NCI-H2107 (cell line): ENCODE measurements around the gene PHLDA1.

ENCODE experiments used
- DNase-seq: peaks from one replicate; lab custom pipeline; 2025; lab: John Stamatoyannopoulos, UW

PHLDA1 gene

GRCh38 chr12:76031414-76032042, at the start of gene PHLDA1:
TSS of gene PHLDA1 (minus strand) at chr12:76031776.
- peak; percentile 91 for DNase-seq

- no peak for DNase-seq
Observed at GRCh38 chr12:76080729-76081415, 49.3 kb upstream of the PHLDA1 start.

- no peak for DNase-seq
Observed at GRCh38 chr12:76080017-76080728, 48.6 kb upstream of the PHLDA1 start.

GRCh38 chr12:76078748-76079147, 47.2 kb upstream of the PHLDA1 start:
- no peak for DNase-seq

- no peak for DNase-seq
Observed at GRCh38 chr12:76075448-76075847, 43.9 kb upstream of the PHLDA1 start.

- DNase-seq: no peak
Observed at GRCh38 chr12:76074701-76075336, 43.2 kb upstream of the PHLDA1 start.

GRCh38 chr12:76073561-76073960, 42.0 kb upstream of the PHLDA1 start:
- no peak for DNase-seq

- no peak for DNase-seq
Observed at GRCh38 chr12:76072568-76072967, 41.0 kb upstream of the PHLDA1 start.

- no peak for DNase-seq
Observed at GRCh38 chr12:76069339-76069738, 37.8 kb upstream of the PHLDA1 start.

- DNase-seq: no peak
Observed at GRCh38 chr12:76065917-76066316, 34.3 kb upstream of the PHLDA1 start.

GRCh38 chr12:76064904-76065303, 33.3 kb upstream of the PHLDA1 start:
- DNase-seq: no peak

GRCh38 chr12:76060111-76060510, 28.5 kb upstream of the PHLDA1 start:
- DNase-seq: no peak

GRCh38 chr12:76057326-76057725, 25.8 kb upstream of the PHLDA1 start:
- no peak for DNase-seq

GRCh38 chr12:76055393-76055792, 23.8 kb upstream of the PHLDA1 start:
- no peak for DNase-seq

GRCh38 chr12:76049575-76050251, 18.1 kb upstream of the PHLDA1 start:
- no peak for DNase-seq

- DNase-seq: no peak
Observed at GRCh38 chr12:76047742-76048141, 16.2 kb upstream of the PHLDA1 start.

- DNase-seq: no peak
Observed at GRCh38 chr12:76047060-76047459, 15.5 kb upstream of the PHLDA1 start.

- no peak for DNase-seq
Observed at GRCh38 chr12:76043377-76043776, 11.8 kb upstream of the PHLDA1 start.

- no peak for DNase-seq
Observed at GRCh38 chr12:76042147-76042546, 10.6 kb upstream of the PHLDA1 start.

GRCh38 chr12:76041406-76041805, 9.8 kb upstream of the PHLDA1 start:
- no peak for DNase-seq

- no peak for DNase-seq
Observed at GRCh38 chr12:76040461-76040860, 8.9 kb upstream of the PHLDA1 start.

- no peak for DNase-seq
Observed at GRCh38 chr12:76038176-76038575, 6.6 kb upstream of the PHLDA1 start.
